ENCODE data around the gene GLI1. TPM values are rescaled to one million over a fixed set of nuclear protein-coding genes. Genes with fewer than 3 reads are reported as not detected.

The GLI1 gene
- total RNA-seq, 1 experiment from 2014 or later = 6.4 TPM

DNA sequence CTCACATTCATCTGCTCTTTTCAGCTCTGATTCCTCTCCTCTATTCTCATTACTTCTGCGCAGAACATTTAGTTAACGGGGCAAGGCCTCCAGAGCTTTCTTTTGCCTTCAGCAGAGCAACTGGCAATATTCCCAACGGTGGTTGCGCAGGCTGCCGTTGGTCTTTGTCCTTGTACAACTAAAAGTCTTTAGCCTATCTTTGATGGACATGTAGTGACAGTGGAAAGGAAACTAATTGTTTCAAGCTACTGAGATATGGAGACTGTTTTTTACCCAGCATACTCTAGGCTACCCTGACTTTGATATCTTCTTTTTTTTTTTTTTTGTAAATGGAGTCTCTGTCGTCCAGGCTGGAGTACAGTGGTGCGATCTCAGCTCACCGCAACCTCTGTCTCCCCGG lies 41.3 kb upstream of the GLI1 start:
- H4K20me1 ChIP-seq (ENCODE audit: insufficient read depth) = peaks cover 7% of the 10 kb centered on the region; the same call in 1 of the 2 replicates
- intact Hi-C loops (cut with micrococcal nuclease) = no loop called here
- no peak overlapping the region for H2AFZ ChIP-seq (ENCODE audit: low read depth, low read length, poor library complexity, severe bottlenecking)
- no peaks in the 10 kb centered on the region for H3K36me3 ChIP-seq (ENCODE audit: control insufficient read depth in 1 of 2, insufficient read depth in 2 of 2, low read length in 2 of 2)
- no peak overlapping the region for H3K9ac ChIP-seq (ENCODE audit: low read length)
- TF ChIP-seq, protein P1, sequence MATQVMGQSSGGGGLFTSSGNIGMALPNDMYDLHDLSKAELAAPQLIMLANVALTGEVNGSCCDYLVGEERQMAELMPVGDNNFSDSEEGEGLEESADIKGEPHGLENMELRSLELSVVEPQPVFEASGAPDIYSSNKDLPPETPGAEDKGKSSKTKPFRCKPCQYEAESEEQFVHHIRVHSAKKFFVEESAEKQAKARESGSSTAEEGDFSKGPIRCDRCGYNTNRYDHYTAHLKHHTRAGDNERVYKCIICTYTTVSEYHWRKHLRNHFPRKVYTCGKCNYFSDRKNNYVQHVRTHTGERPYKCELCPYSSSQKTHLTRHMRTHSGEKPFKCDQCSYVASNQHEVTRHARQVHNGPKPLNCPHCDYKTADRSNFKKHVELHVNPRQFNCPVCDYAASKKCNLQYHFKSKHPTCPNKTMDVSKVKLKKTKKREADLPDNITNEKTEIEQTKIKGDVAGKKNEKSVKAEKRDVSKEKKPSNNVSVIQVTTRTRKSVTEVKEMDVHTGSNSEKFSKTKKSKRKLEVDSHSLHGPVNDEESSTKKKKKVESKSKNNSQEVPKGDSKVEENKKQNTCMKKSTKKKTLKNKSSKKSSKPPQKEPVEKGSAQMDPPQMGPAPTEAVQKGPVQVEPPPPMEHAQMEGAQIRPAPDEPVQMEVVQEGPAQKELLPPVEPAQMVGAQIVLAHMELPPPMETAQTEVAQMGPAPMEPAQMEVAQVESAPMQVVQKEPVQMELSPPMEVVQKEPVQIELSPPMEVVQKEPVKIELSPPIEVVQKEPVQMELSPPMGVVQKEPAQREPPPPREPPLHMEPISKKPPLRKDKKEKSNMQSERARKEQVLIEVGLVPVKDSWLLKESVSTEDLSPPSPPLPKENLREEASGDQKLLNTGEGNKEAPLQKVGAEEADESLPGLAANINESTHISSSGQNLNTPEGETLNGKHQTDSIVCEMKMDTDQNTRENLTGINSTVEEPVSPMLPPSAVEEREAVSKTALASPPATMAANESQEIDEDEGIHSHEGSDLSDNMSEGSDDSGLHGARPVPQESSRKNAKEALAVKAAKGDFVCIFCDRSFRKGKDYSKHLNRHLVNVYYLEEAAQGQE (IDR thresholded peaks at IDR 0.05; ENCODE audit: low read depth) = no peak
- TF ChIP-seq, protein P2, sequence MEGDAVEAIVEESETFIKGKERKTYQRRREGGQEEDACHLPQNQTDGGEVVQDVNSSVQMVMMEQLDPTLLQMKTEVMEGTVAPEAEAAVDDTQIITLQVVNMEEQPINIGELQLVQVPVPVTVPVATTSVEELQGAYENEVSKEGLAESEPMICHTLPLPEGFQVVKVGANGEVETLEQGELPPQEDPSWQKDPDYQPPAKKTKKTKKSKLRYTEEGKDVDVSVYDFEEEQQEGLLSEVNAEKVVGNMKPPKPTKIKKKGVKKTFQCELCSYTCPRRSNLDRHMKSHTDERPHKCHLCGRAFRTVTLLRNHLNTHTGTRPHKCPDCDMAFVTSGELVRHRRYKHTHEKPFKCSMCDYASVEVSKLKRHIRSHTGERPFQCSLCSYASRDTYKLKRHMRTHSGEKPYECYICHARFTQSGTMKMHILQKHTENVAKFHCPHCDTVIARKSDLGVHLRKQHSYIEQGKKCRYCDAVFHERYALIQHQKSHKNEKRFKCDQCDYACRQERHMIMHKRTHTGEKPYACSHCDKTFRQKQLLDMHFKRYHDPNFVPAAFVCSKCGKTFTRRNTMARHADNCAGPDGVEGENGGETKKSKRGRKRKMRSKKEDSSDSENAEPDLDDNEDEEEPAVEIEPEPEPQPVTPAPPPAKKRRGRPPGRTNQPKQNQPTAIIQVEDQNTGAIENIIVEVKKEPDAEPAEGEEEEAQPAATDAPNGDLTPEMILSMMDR (IDR thresholded peaks at IDR 0.05 in 2 of 3, conservative IDR thresholded peaks at IDR 0.05 in 1 of 3; ENCODE audit: borderline replicate concordance in 1 of 3, insufficient read depth in 1 of 3, low read depth in 2 of 3, low read length in 2 of 3) = no peak
- TF ChIP-seq EGR1 (IDR thresholded peaks at IDR 0.05; ENCODE audit: low read depth) (no peak), POLR2A (IDR thresholded peaks at IDR 0.05; ENCODE audit: borderline replicate concordance, extremely low read depth, insufficient read depth, insufficient read length) (no peak), SP1 (IDR thresholded peaks at IDR 0.05; ENCODE audit: low read depth) (no peak), RAD21 (IDR thresholded peaks at IDR 0.05; ENCODE audit: low read depth) (no peak), EZH2 (IDR thresholded peaks at IDR 0.05) (no peak), CEBPB (IDR thresholded peaks at IDR 0.05; ENCODE audit: low read depth) (no peak), SRF (IDR thresholded peaks at IDR 0.05; ENCODE audit: low read depth) (no peak)
- TF ChIP-seq, protein P3, sequence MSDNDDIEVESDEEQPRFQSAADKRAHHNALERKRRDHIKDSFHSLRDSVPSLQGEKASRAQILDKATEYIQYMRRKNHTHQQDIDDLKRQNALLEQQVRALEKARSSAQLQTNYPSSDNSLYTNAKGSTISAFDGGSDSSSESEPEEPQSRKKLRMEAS (IDR thresholded peaks at IDR 0.05) = no peak
- ChIA-PET CTCF (no interaction called here), RAD21 (ENCODE audit: low non-redundant PET in 1 of 2, low total read pairs in 2 of 2, uncharacterized antibody in 2 of 2, unreplicated experiment in 2 of 2) (interaction anchor here in 1 of 2 experiments (0.6 kb wide), 1 partner anchor 149 kb away, joined by 3 read pairs; no protein-coding TSS in a partner anchor), POLR2A (no interaction called here)
- H3K27ac ChIP-seq (ENCODE audit: low read depth, low read length) = no peak overlapping the region
- H3K27me3 ChIP-seq (ENCODE audit: insufficient read depth, low read length) = no peaks in the 10 kb centered on the region
- ATAC-seq (no peak), DNase-seq (ENCODE audit: low read depth, low spot score) (no peak)
- peaks cover 8 to 21% of the 10 kb centered on the region in 2 experiments for H3K4me1 ChIP-seq (ENCODE audit: control insufficient read depth in 1 of 2, insufficient read depth in 2 of 2, low read length in 2 of 2)
- H3K9me2 ChIP-seq (ENCODE audit: insufficient read depth) = no peaks in the 10 kb centered on the region
- H3K4me3 ChIP-seq (replicated peaks in 1 of 2; ENCODE audit: low read depth in 1 of 2, low read length in 2 of 2) = no peak overlapping the region
- H3K4me2 ChIP-seq (ENCODE audit: low read length) = no peak overlapping the region
- peaks cover 3% of the 10 kb centered on the region; the same call in 1 of the 2 replicates for H3K79me2 ChIP-seq (ENCODE audit: insufficient read depth, low read length)
- no peaks in the 10 kb centered on the region for H3K9me3 ChIP-seq (ENCODE audit: control insufficient read depth in 1 of 2, insufficient read depth in 1 of 2, low read depth in 1 of 2, low read length in 2 of 2)
- no TSS peak for BruUV-seq (replicated peaks)

Measured in HCT116 (cell line).